ENCODE data around the gene ESPNL. TPM values are rescaled to one million over a fixed set of nuclear protein-coding genes. Genes with fewer than 3 reads are reported as not detected.

ESPNL gene
- total and polyA plus RNA-seq, 2 of the 4 experiments (the other 2 are of a cell fraction) = 2.0 TPM

GRCh38 chr2:238148981-238149380 is 48.8 kb downstream of the ESPNL start:
- no TSS peak for BruUV-seq (replicated peaks)
- no peak overlapping the region; the same call in 1 of the 2 replicates for H3K4ac ChIP-seq (ENCODE audit: low read depth, low read length)
- no peak overlapping the region for H4K91ac ChIP-seq (ENCODE audit: insufficient read depth, low read depth, low read length)
- CTCF ChIA-PET = interaction anchor here (0.6 kb wide), 1 partner anchor 1158 kb away, joined by 3 read pairs; no protein-coding TSS in a partner anchor
- 98% methylated on average over 8 of the region's 15 CpGs; no CpG with 5 or more reads in 1 of the 2 experiments for WGBS, 2 experiments (ENCODE audit: extremely low coverage in 2 of 2, insufficient read length in 1 of 2)
- no peak overlapping the region for H3K4me2 ChIP-seq (ENCODE audit: low read depth, low read length)
- H3K9ac ChIP-seq (ENCODE audit: low read depth, low read length) = no peak overlapping the region
- POLR2A ChIA-PET (ENCODE audit: unreplicated experiment) = no interaction called here
- H4K8ac ChIP-seq (ENCODE audit: low read depth in 2 of 2, low read length in 2 of 2) = no peak overlapping the region
- H3K9me1 ChIP-seq (ENCODE audit: insufficient read depth, low read length) = 0 out of 2 replicates have a peak, but pooled peaks cover 4% of the 10 kb centered on the region
- no peaks in the 10 kb centered on the region for H3K36me3 ChIP-seq (ENCODE audit: control insufficient read depth, insufficient read depth, low read length)
- H3K27ac ChIP-seq (ENCODE audit: insufficient read depth, low read length) = no peak overlapping the region
- peaks cover 6% of the 10 kb centered on the region for H3K4me1 ChIP-seq (ENCODE audit: control insufficient read depth, insufficient read depth, low read length)
- H3K23ac ChIP-seq (ENCODE audit: low read depth, low read length) = no peak overlapping the region
- H2BK20ac ChIP-seq (ENCODE audit: low read depth, low read length) = no peak overlapping the region
- TF ChIP-seq, protein P1, sequence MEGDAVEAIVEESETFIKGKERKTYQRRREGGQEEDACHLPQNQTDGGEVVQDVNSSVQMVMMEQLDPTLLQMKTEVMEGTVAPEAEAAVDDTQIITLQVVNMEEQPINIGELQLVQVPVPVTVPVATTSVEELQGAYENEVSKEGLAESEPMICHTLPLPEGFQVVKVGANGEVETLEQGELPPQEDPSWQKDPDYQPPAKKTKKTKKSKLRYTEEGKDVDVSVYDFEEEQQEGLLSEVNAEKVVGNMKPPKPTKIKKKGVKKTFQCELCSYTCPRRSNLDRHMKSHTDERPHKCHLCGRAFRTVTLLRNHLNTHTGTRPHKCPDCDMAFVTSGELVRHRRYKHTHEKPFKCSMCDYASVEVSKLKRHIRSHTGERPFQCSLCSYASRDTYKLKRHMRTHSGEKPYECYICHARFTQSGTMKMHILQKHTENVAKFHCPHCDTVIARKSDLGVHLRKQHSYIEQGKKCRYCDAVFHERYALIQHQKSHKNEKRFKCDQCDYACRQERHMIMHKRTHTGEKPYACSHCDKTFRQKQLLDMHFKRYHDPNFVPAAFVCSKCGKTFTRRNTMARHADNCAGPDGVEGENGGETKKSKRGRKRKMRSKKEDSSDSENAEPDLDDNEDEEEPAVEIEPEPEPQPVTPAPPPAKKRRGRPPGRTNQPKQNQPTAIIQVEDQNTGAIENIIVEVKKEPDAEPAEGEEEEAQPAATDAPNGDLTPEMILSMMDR (conservative IDR thresholded peaks at IDR 0.05; ENCODE audit: low read depth, low read length) = no peak
- no peak for TF ChIP-seq MXI1 (IDR thresholded peaks at IDR 0.05; ENCODE audit: borderline replicate concordance, low read depth, low read length)
- no peak for TF ChIP-seq RCOR1 (IDR thresholded peaks at IDR 0.05; ENCODE audit: insufficient replicate concordance, low read length)
- TF ChIP-seq CHD1 (IDR thresholded peaks at IDR 0.05; ENCODE audit: low read depth, low read length) = no peak
- no peak for TF ChIP-seq RAD21 (IDR thresholded peaks at IDR 0.05; ENCODE audit: low read length)
- no peak for TF ChIP-seq CEBPB (IDR thresholded peaks at IDR 0.05; ENCODE audit: low read depth, low read length)
- dilution Hi-C loops (cut with HindIII; ENCODE audit: low sequenced_read_pairs, unreplicated experiment) = no loop called here
- H4K5ac ChIP-seq (ENCODE audit: low read depth, low read length) = no peak overlapping the region
- H3K18ac ChIP-seq (ENCODE audit: low read depth, low read length) = no peak overlapping the region
- H3K4me3 ChIP-seq (ENCODE audit: insufficient read depth, low read depth, low read length) = no peak overlapping the region
- no peaks in the 10 kb centered on the region for H3K9me3 ChIP-seq (ENCODE audit: control insufficient read depth, insufficient read depth, low read length)
- no peak overlapping the region for H3K56ac ChIP-seq (ENCODE audit: extremely low read depth, insufficient read depth, low read length)
- DNase-seq (no peak), ATAC-seq (ENCODE audit: low read depth) (no peak)
- no peak overlapping the region for H3K14ac ChIP-seq (replicated peaks; ENCODE audit: low read depth, low read length)
- no peak overlapping the region for H2BK15ac ChIP-seq (ENCODE audit: low read depth, low read length)
- no peaks in the 10 kb centered on the region for H4K20me1 ChIP-seq (ENCODE audit: insufficient read depth, low read length)
- H3K79me1 ChIP-seq (ENCODE audit: low read depth in 1 of 2, low read length in 2 of 2) = no peaks in the 10 kb centered on the region
- intact Hi-C loops (cut with micrococcal nuclease) = no loop called here
- H2AFZ ChIP-seq (replicated peaks; ENCODE audit: low read length, poor library complexity) = peak overlapping the region; percentile 21
- H3K27me3 ChIP-seq (ENCODE audit: control insufficient read depth, insufficient read depth, low read length) = no peaks in the 10 kb centered on the region
- no peak overlapping the region for H2AK9ac ChIP-seq (replicated peaks; ENCODE audit: low read depth, low read length, poor library complexity)
- no peak overlapping the region for H2BK5ac ChIP-seq (ENCODE audit: low read depth, low read length, poor library complexity, severe bottlenecking)
- in situ Hi-C loops (cut with MboI; ENCODE audit: low sequenced_read_pairs) = no loop called here
- no peak overlapping the region for H2BK120ac ChIP-seq (ENCODE audit: low read depth, low read length)
- 0 out of 2 replicates have a peak overlapping the region, but pooled peaks have one; percentile 16 for H2AK5ac ChIP-seq (ENCODE audit: low read depth, low read length)

All from IMR-90 (cell line).